Measurements from ENCODE around the gene ARL2.
A peak's percentile ranks its signal among the peaks of the same experiment; 100 is the strongest.
"Not testable (repeated sequence)": the region's sequence is repeated elsewhere in the genome, so short reads cannot be mapped to it uniquely, and the experiment has no call there.

The ARL2 gene

DNA sequence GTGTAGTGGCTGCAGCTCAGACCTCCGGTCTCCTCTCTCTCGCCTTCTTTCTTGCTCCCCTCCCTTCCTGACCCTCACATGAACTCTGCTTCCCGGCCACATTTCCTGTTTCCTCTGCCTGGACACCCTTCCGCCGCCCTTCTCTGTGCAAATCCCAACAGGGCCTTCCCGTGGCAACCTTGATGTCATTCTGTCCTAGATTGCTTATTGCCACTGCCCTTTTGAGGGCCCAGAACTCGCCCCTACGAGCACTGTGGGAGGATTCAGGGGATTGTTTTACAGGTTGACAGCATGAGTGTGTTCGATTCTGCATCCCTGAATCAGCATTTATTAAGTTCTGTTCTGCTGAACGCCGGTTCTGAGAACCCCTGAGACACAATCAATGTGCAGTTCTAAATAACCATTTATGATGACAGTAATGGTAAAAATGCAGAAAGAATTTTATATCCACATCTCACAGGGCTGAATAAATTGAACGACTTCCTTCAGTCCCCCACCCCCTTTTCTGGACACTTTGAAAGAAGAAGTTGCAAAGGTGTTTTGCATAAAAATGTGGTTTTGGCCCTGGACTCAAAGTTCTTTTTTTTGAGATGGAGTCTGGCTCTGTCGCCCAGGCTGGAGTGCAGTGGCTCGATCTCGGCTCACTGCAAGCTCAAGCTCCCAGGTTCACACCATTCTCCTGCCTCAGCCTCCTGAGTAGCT, 23.6 kb upstream of the ARL2 start:
- Histone ChIP-seq H3K9me3 (ENCODE audit: control insufficient read depth, low read depth, low read length) (no peaks in the 10 kb centered on the region), H3K36me3 (ENCODE audit: control insufficient read depth, low read depth, low read length) (no peaks in the 10 kb centered on the region), H3K27me3 (ENCODE audit: control insufficient read depth, insufficient read depth, low read length) (no peaks in the 10 kb centered on the region), H3K4me3 (ENCODE audit: low read length) (no peak overlapping the region), H3K9ac (ENCODE audit: low read length) (no peak overlapping the region), H3K27ac (ENCODE audit: low read length) (no peak overlapping the region), H3K4me1 (ENCODE audit: control insufficient read depth, low read depth, low read length) (no peaks in the 10 kb centered on the region)

DNA sequence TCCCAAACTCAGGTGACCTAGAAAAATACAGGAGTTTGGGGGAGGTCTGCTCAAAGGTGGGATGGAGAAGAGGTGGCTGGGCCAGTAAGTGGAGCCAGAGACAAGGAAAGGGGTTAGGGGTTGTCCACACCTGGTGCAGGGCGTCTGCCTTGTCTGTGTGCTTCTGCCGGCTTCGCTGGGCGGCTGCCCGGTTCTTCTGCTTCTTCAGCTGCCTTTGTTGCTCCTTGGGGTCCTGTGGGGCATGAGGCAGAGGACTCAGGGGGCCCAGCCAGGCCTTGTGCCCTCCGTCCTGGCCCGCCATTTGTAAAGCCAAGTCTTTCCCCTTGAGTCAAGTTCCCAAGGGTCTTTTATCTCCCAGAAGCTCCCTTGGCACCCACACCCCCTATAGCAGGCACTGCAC, 19.6 kb upstream of the ARL2 start:
- Histone ChIP-seq H3K9ac (ENCODE audit: low read length) (no peak overlapping the region), H3K4me1 (ENCODE audit: control insufficient read depth, low read depth, low read length) (peaks cover 5% of the 10 kb centered on the region), H3K4me3 (ENCODE audit: low read length) (no peak overlapping the region), H3K36me3 (ENCODE audit: control insufficient read depth, low read depth, low read length) (no peaks in the 10 kb centered on the region), H3K27me3 (ENCODE audit: control insufficient read depth, insufficient read depth, low read length) (no peaks in the 10 kb centered on the region), H3K9me3 (ENCODE audit: control insufficient read depth, low read depth, low read length) (no peaks in the 10 kb centered on the region), H3K27ac (ENCODE audit: low read length) (no peak overlapping the region)

DNA sequence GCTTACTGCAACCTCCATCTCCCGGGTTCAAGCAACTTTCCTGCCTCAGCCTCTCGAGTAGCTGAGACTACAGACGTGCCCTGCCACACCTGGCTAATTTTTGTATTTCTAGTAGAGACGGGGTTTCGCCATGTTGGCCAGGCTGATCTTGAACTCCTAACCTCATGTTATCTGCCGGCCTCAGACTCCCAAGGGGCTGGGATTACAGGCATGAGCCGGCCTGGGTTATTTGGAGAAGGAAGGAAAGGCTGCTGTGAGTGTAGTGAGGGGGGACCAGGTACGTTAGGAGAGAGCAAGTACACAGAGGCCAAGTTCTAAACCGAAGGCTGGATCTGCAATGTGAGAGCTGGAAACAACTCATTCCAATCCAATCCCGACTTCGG, 17.6 kb upstream of the ARL2 start:
- H3K4me1 ChIP-seq (ENCODE audit: control insufficient read depth, low read depth, low read length): peaks cover 5% of the 10 kb centered on the region

DNA sequence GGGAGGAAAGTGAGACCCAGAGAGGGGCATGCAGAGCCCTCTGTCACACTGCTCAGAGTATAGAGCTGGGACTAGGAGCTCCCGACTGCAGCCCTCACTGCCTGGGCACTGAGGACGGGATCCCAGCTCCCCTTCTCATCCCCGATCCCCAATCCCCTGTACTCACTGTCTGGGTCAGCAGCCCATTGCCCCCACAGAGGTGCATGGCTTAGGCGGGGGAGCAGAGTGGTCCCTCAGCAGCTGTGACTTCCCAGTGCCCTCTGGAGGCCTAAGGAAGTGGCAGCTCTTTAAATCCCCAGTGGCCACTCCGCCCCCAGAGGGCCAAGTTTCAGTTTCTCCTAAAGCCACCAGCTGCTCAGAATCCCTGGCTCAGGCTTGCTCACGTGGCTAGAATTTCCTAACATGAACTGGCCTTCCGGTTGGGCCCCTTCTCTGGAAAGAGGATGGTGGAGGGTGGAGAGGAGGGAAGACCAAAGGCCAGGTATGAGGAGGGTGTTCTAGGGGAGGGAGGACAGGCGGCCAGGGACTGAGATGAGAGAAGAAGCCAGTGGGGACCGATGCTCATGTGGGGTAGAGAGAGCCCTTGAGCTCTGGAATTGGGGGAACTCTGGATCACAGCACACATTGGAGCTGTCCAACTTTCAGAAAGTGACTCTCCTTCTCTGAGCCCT, 17.1 kb upstream of the ARL2 start, which contains the start of gene BATF2:
Gene BATF2 (minus strand): TSS at position 262 of the 671 bp plus-strand sequence. CDS start 57 bp downstream, at position 205.
- Histone ChIP-seq H3K4me1 (ENCODE audit: control insufficient read depth, low read depth, low read length) (peaks cover 5% of the 10 kb centered on the region), H3K9me3 (ENCODE audit: control insufficient read depth, low read depth, low read length) (no peaks in the 10 kb centered on the region), H3K4me3 (ENCODE audit: low read length) (peak within 1 kb of the TSS; percentile 13), H3K9ac (ENCODE audit: low read length) (no peak within 1 kb of the TSS), H3K27me3 (ENCODE audit: control insufficient read depth, insufficient read depth, low read length) (no peaks in the 10 kb centered on the region), H3K36me3 (ENCODE audit: control insufficient read depth, low read depth, low read length) (no peaks in the 10 kb centered on the region), H3K27ac (ENCODE audit: low read length) (no peak within 1 kb of the TSS)

More for the DNA sequence above, 17.6 kb upstream of the ARL2 start:
- no peak overlapping the region for H3K27ac ChIP-seq (ENCODE audit: low read length)
- no peaks in the 10 kb centered on the region for H3K27me3 ChIP-seq (ENCODE audit: control insufficient read depth, insufficient read depth, low read length)
- H3K9ac ChIP-seq (ENCODE audit: low read length): no peak overlapping the region
- H3K9me3 ChIP-seq (ENCODE audit: control insufficient read depth, low read depth, low read length): no peaks in the 10 kb centered on the region
- H3K36me3 ChIP-seq (ENCODE audit: control insufficient read depth, low read depth, low read length): no peaks in the 10 kb centered on the region
- peak overlapping the region; percentile 13 for H3K4me3 ChIP-seq (ENCODE audit: low read length)

DNA sequence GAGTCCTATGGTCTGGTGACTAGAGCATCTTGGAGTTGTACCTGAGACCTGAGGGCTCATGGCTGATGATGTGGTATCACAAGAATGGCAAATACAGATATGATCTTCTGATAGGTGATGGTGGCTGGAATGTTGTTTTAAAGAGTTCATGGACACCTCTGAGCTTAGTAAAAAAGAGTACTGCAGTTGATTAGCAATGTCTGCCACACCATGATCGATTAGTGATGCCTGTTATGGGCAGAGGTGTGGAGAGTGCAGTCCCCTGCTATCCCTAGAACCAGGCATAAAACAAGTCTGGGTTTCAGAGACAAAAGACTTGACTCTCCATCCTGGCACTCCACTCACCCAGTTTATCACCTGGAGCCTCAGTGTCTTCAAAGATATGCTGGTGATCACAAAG, 15.8 kb upstream of the ARL2 start:
- H3K4me3 ChIP-seq (ENCODE audit: low read length): no peak overlapping the region

DNA sequence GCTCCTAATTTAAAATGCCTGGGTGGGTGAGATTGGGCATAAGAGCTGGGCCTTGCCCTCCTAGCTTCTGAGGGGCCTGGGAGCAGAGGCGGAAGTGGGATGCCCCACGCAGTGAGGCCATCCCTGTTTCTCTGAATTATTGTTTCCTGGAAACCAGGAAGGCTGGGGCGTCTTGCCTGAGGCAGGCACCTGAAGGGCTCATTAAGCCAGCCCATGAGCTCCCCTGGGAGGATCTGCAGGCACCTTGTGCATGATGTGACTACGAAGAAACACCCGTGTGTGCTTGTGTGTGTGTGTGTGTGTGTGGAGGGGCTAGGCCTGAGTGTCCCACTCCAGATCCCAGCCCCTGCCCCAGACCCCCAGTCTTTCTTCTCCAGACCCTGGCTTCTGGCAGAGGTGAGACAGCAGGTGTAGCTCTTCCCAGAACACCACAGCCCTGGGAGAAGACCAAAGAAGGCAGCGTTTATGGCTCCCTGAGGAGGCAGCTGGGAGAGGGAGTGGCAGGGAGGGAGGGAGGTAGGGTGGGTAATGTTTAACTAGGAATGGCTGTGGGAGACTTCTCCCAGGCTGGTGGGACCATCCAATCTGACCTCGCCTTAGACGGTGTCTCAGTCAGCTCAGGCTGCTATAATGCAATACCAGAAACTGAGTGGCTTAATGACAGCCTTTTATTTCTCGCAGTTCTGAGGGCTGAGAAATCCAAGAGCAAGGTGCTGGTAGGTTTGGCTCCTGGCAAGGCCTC, 15.1 kb upstream of the ARL2 start:
- H3K9me3 ChIP-seq (ENCODE audit: control insufficient read depth, low read depth, low read length): no peaks in the 10 kb centered on the region
- no peaks in the 10 kb centered on the region for H3K27me3 ChIP-seq (ENCODE audit: control insufficient read depth, insufficient read depth, low read length)
- no peak overlapping the region for H3K4me3 ChIP-seq (ENCODE audit: low read length)
- no peak overlapping the region for H3K27ac ChIP-seq (ENCODE audit: low read length)
- peaks cover 5% of the 10 kb centered on the region for H3K4me1 ChIP-seq (ENCODE audit: control insufficient read depth, low read depth, low read length)
- H3K36me3 ChIP-seq (ENCODE audit: control insufficient read depth, low read depth, low read length): no peaks in the 10 kb centered on the region
- no peak overlapping the region for H3K9ac ChIP-seq (ENCODE audit: low read length)

More for the DNA sequence above, 15.8 kb upstream of the ARL2 start:
- Histone ChIP-seq H3K4me1 (ENCODE audit: control insufficient read depth, low read depth, low read length) (peaks cover 5% of the 10 kb centered on the region), H3K27me3 (ENCODE audit: control insufficient read depth, insufficient read depth, low read length) (no peaks in the 10 kb centered on the region), H3K9me3 (ENCODE audit: control insufficient read depth, low read depth, low read length) (no peaks in the 10 kb centered on the region), H3K9ac (ENCODE audit: low read length) (no peak overlapping the region), H3K36me3 (ENCODE audit: control insufficient read depth, low read depth, low read length) (no peaks in the 10 kb centered on the region), H3K27ac (ENCODE audit: low read length) (no peak overlapping the region)

DNA sequence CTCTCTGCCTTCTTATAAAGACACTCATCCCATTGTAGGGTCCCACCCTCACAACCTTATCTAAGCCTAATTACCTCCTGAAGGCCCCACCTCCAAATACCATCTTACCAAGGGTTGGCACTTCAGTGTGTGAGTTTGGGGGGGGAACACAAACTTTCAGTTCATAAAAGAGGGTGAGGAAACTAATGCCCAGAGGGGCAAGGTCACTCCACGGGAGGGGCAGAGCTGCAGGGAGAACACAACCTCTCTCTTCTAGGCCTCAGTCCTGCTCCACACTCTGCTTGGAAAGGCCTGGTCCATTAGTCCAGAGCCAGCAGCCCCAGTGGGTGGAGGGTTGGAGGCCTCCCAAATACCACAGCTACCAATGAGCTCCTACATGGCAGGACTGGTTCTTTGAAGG, 14.5 kb upstream of the ARL2 start:
- Histone ChIP-seq H3K9ac (ENCODE audit: low read length) (no peak overlapping the region), H3K9me3 (ENCODE audit: control insufficient read depth, low read depth, low read length) (no peaks in the 10 kb centered on the region), H3K27ac (ENCODE audit: low read length) (no peak overlapping the region), H3K4me1 (ENCODE audit: control insufficient read depth, low read depth, low read length) (peaks cover 5% of the 10 kb centered on the region), H3K4me3 (ENCODE audit: low read length) (no peak overlapping the region), H3K36me3 (ENCODE audit: control insufficient read depth, low read depth, low read length) (no peaks in the 10 kb centered on the region), H3K27me3 (ENCODE audit: control insufficient read depth, insufficient read depth, low read length) (no peaks in the 10 kb centered on the region)

DNA sequence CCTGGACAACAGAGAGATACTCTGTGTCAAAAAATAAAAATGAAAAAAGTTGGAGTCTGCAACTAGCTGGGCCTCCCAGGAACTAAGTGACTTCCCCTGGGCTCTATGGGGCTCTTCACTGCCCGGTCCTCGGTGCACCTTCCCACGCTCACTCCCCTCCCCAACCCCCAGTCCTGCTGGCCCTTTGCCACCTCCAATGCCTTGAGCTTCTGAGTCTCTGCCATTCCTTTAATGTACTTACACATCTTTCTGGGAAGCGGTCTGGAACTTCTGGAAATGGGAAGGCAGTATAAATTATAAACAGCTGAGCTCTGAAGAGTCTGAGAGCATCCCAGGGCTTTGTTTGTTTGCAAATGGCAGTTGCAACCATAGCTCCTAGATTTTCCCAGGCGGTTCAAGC, 11.3 kb upstream of the ARL2 start:
- Histone ChIP-seq H3K36me3 (ENCODE audit: control insufficient read depth, low read depth, low read length) (no peaks in the 10 kb centered on the region), H3K4me3 (ENCODE audit: low read length) (no peak overlapping the region)

DNA sequence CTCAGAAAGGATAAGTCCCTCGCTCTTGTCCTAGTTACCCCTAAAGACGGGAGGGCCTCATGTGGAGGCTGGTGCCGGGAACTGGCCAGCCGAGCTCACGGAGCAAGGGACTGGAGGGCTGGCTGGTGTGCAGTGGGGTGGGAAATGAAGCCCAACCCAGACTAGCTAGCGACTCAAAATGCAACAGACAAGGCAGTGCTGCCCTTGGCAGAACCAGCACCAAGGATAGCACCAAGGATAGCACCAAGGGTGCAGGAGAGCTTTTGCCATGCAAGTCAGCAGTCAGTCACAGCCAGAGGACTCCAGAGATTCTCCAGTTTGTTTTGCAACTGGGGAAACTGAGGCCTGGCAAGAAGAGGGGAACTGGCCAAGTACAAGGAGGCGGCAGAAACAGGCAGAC, 10.7 kb upstream of the ARL2 start:
- Histone ChIP-seq H3K27ac (ENCODE audit: low read length) (no peak overlapping the region), H3K4me3 (ENCODE audit: low read length) (no peak overlapping the region), H3K9me3 (ENCODE audit: control insufficient read depth, low read depth, low read length) (no peaks in the 10 kb centered on the region), H3K9ac (ENCODE audit: low read length) (no peak overlapping the region), H3K4me1 (ENCODE audit: control insufficient read depth, low read depth, low read length) (no peaks in the 10 kb centered on the region), H3K27me3 (ENCODE audit: control insufficient read depth, insufficient read depth, low read length) (no peaks in the 10 kb centered on the region), H3K36me3 (ENCODE audit: control insufficient read depth, low read depth, low read length) (no peaks in the 10 kb centered on the region)

More for the DNA sequence above, 11.3 kb upstream of the ARL2 start:
- Histone ChIP-seq H3K9me3 (ENCODE audit: control insufficient read depth, low read depth, low read length) (no peaks in the 10 kb centered on the region), H3K9ac (ENCODE audit: low read length) (no peak overlapping the region), H3K27me3 (ENCODE audit: control insufficient read depth, insufficient read depth, low read length) (no peaks in the 10 kb centered on the region), H3K27ac (ENCODE audit: low read length) (no peak overlapping the region), H3K4me1 (ENCODE audit: control insufficient read depth, low read depth, low read length) (no peaks in the 10 kb centered on the region)

DNA sequence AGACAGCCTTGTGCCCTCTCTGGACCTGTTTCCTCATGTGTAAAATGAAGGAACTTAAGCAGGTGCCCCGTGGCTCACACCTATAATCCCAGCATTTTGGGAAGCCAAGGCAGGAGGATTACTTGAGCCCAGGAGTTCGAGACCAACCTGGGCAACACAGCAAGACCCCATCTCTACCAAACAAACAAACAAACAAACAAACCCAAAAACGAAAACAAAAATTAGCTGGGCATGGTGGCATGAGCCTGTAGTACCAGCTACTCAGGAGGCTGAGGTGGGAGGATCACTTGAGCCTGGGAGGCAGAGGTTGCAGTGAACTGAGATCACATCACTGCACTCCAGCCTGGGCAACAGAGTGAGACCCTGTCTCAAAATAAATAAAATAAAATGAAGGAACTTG, 10.0 kb upstream of the ARL2 start:
- H3K9me3 ChIP-seq (ENCODE audit: control insufficient read depth, low read depth, low read length); H3K4me1 ChIP-seq (ENCODE audit: control insufficient read depth, low read depth, low read length); H3K27ac ChIP-seq (ENCODE audit: low read length); H3K4me3 ChIP-seq (ENCODE audit: low read length); H3K36me3 ChIP-seq (ENCODE audit: control insufficient read depth, low read depth, low read length); H3K9ac ChIP-seq (ENCODE audit: low read length); H3K27me3 ChIP-seq (ENCODE audit: control insufficient read depth, insufficient read depth, low read length): not testable (repeated sequence)

DNA sequence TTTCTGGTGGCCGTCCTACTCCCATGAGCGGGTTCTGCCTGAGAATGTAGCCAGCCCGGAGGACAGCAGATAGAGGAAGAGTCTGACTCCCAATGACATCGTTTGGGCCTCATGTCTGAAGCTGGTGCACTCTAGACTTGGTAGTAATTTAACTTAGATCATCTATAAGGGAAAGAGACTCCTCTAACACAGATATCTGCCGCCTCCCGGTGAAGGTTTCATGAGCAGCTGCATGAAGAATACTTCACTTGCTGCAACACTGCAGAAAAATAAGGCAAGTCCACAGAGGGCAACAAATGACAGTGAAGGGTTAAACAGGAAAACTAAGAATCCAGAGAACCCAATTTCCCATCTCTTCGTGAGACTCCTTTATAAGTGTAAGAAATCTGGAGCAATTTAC, 5.9 kb upstream of the ARL2 start:
- Histone ChIP-seq H3K4me1 (ENCODE audit: control insufficient read depth, low read depth, low read length) (no peaks in the 10 kb centered on the region), H3K9me3 (ENCODE audit: control insufficient read depth, low read depth, low read length) (no peaks in the 10 kb centered on the region), H3K27me3 (ENCODE audit: control insufficient read depth, insufficient read depth, low read length) (no peaks in the 10 kb centered on the region), H3K9ac (ENCODE audit: low read length) (no peak overlapping the region), H3K4me3 (ENCODE audit: low read length) (no peak overlapping the region), H3K36me3 (ENCODE audit: control insufficient read depth, low read depth, low read length) (no peaks in the 10 kb centered on the region), H3K27ac (ENCODE audit: low read length) (no peak overlapping the region)
